ENCODE measurements around the gene AFAP1. TPM values are rescaled to one million over a fixed set of nuclear protein-coding genes. Genes with fewer than 3 reads are reported as not detected.

Gene AFAP1
- total RNA-seq, 2 experiments from 2014 or later = not detected

GRCh38 chr4:7845493-7846128, 94.0 kb downstream of the AFAP1 start:
- Histone ChIP-seq H3K9me2 (ENCODE audit: insufficient read depth, low read length) (no peaks in the 10 kb centered on the region), H3K79me2 (ENCODE audit: insufficient read depth, low read depth, low read length) (no peaks in the 10 kb centered on the region), H3K27ac (ENCODE audit: low read depth, low read length, poor library complexity, severe bottlenecking) (no peak overlapping the region), H3K4me1 (ENCODE audit: insufficient read depth, low read length, poor library complexity, severe bottlenecking) (no peaks in the 10 kb centered on the region), H3K9me3 (ENCODE audit: low read length) (no peaks in the 10 kb centered on the region), H3K4me2 (ENCODE audit: low read length) (no peak overlapping the region), H4K20me1 (ENCODE audit: insufficient read depth, low read length) (no peaks in the 10 kb centered on the region), H2AFZ (ENCODE audit: low read length) (no peak overlapping the region), H3K4me3 (ENCODE audit: low read depth, low read length, poor library complexity, severe bottlenecking) (no peak overlapping the region), H3K36me3 (ENCODE audit: insufficient read depth, low read length) (no peaks in the 10 kb centered on the region)
- CTCF ChIA-PET (ENCODE audit: unreplicated experiment) = no interaction called here
- no TSS peak for BruUV-seq (replicated peaks)
- POLR2A ChIA-PET = no interaction called here
- no peak for DNase-seq (ENCODE audit: low spot score)
- intact Hi-C loops (cut with micrococcal nuclease; ENCODE audit: unreplicated experiment) = no loop called here
- no peak for TF ChIP-seq CTCF (conservative IDR thresholded peaks at IDR 0.05; ENCODE audit: low read length)
- no peak for TF ChIP-seq EZH2phosphoT487 (IDR thresholded peaks at IDR 0.05; ENCODE audit: borderline replicate concordance, low read depth, low read length)

- Histone ChIP-seq H4K20me1 (ENCODE audit: insufficient read depth, low read length) (no peaks in the 10 kb centered on the region), H3K79me2 (ENCODE audit: insufficient read depth, low read depth, low read length) (no peaks in the 10 kb centered on the region), H3K36me3 (ENCODE audit: insufficient read depth, low read length) (no peaks in the 10 kb centered on the region), H3K9me3 (ENCODE audit: low read length) (no peaks in the 10 kb centered on the region), H3K4me1 (ENCODE audit: insufficient read depth, low read length, poor library complexity, severe bottlenecking) (no peaks in the 10 kb centered on the region), H3K4me3 (ENCODE audit: low read depth, low read length, poor library complexity, severe bottlenecking) (no peak overlapping the region), H3K9me2 (ENCODE audit: insufficient read depth, low read length) (no peaks in the 10 kb centered on the region), H2AFZ (ENCODE audit: low read length) (no peak overlapping the region), H3K4me2 (ENCODE audit: low read length) (no peak overlapping the region), H3K27ac (ENCODE audit: low read depth, low read length, poor library complexity, severe bottlenecking) (no peak overlapping the region)
- CTCF ChIA-PET (ENCODE audit: unreplicated experiment) = interaction anchor here (0.5 kb wide), 1 partner anchor 51 kb away, joined by 3 read pairs; no protein-coding TSS in a partner anchor
- intact Hi-C loops (cut with micrococcal nuclease; ENCODE audit: unreplicated experiment) = no loop called here
- no peak for DNase-seq (ENCODE audit: low spot score)
- TF ChIP-seq EZH2phosphoT487 (IDR thresholded peaks at IDR 0.05; ENCODE audit: borderline replicate concordance, low read depth, low read length) (no peak), CTCF (conservative IDR thresholded peaks at IDR 0.05; ENCODE audit: low read length) (peak; percentile 46; the same call in 1 of the 2 replicates)
- POLR2A ChIA-PET = no interaction called here
- no TSS peak for BruUV-seq (replicated peaks)
Measured at GRCh38 chr4:7844594-7844991, 95.1 kb downstream of the AFAP1 start.

- no peak overlapping the region for H3K27ac ChIP-seq (ENCODE audit: low read depth, low read length, poor library complexity, severe bottlenecking)
- no peaks in the 10 kb centered on the region for H3K79me2 ChIP-seq (ENCODE audit: insufficient read depth, low read depth, low read length)
- H3K4me1 ChIP-seq (ENCODE audit: insufficient read depth, low read length, poor library complexity, severe bottlenecking) = no peaks in the 10 kb centered on the region
- peak; percentile 77 for TF ChIP-seq CTCF (conservative IDR thresholded peaks at IDR 0.05; ENCODE audit: low read length)
- TF ChIP-seq EZH2phosphoT487 (IDR thresholded peaks at IDR 0.05; ENCODE audit: borderline replicate concordance, low read depth, low read length) = no peak
- H4K20me1 ChIP-seq (ENCODE audit: insufficient read depth, low read length) = no peaks in the 10 kb centered on the region
- no peaks in the 10 kb centered on the region for H3K9me3 ChIP-seq (ENCODE audit: low read length)
- DNase-seq (ENCODE audit: low spot score) = peak; percentile 42
- no peak overlapping the region for H3K4me2 ChIP-seq (ENCODE audit: low read length)
- no peaks in the 10 kb centered on the region for H3K36me3 ChIP-seq (ENCODE audit: insufficient read depth, low read length)
- H3K4me3 ChIP-seq (ENCODE audit: low read depth, low read length, poor library complexity, severe bottlenecking) = no peak overlapping the region
- intact Hi-C loops (cut with micrococcal nuclease; ENCODE audit: unreplicated experiment) = no loop called here
- H3K9me2 ChIP-seq (ENCODE audit: insufficient read depth, low read length) = no peaks in the 10 kb centered on the region
- no peak overlapping the region for H2AFZ ChIP-seq (ENCODE audit: low read length)
- BruUV-seq (replicated peaks) = no TSS peak
- ChIA-PET CTCF (ENCODE audit: unreplicated experiment) (interaction anchor here (0.5 kb wide), 1 partner anchor 51 kb away, joined by 3 read pairs; no protein-coding TSS in a partner anchor), POLR2A (no interaction called here)
Measured at GRCh38 chr4:7843831-7844593, 95.6 kb downstream of the AFAP1 start.
